DOHH2 (cell line): ENCODE results near the gene FEM1B.

ENCODE experiments used
- H3F3A ChIP-seq: fragments of 200-600 bp; sonication (generic), shearing (Covaris generic); 2 replicates; pipeline ENCODE4 v1.6.0; 2016; ENCODE audit warnings: antibody characterized with exemption, mild to moderate bottlenecking; ENCODE audit not compliant: control insufficient read depth, insufficient read depth
- H3K27ac ChIP-seq: fragments of 200-600 bp; sonication (generic); 2 replicates; pipeline ENCODE4 v1.5.1; 2014; ENCODE audit warnings: low read depth, mild to moderate bottlenecking, low read length, moderate library complexity
- H3K27me3 ChIP-seq: fragments of 200-600 bp; sonication (generic); 2 replicates; pipeline ENCODE4 v1.6.1; 2014; ENCODE audit warnings: mild to moderate bottlenecking, low read length, mixed read lengths; ENCODE audit not compliant: control insufficient read depth
- H3K36me3 ChIP-seq: fragments of 200-600 bp; sonication (generic); 2 replicates; pipeline ENCODE4 v1.6.1; 2014; ENCODE audit warnings: mild to moderate bottlenecking, low read length, moderate library complexity, mixed read lengths; ENCODE audit not compliant: control insufficient read depth
- H3K4me1 ChIP-seq: fragments of 200-600 bp; sonication (generic); 2 replicates; pipeline ENCODE4 v1.6.1; 2014; ENCODE audit warnings: mild to moderate bottlenecking, low read length, mixed read lengths; ENCODE audit not compliant: control insufficient read depth
- H3K4me2 ChIP-seq: fragments of 200-600 bp; sonication (generic); 2 replicates; pipeline ENCODE4 v1.6.0; 2014; ENCODE audit warnings: mild to moderate bottlenecking, low read length, moderate library complexity
- H3K4me3 ChIP-seq: fragments of 200-600 bp; sonication (generic); 2 replicates; pipeline ENCODE4 v1.5.1; 2014; ENCODE audit warnings: mild to moderate bottlenecking, low read length, mixed read lengths
- H3K79me2 ChIP-seq: fragments of 200-600 bp; sonication (generic); 2 replicates; pipeline ENCODE4 v1.6.1; 2014; ENCODE audit warnings: mild to moderate bottlenecking, low read length, mixed read lengths; ENCODE audit not compliant: control insufficient read depth
- H3K9me2 ChIP-seq: fragments of 200-600 bp; sonication (generic); replicated peaks from 2 replicates; pipeline ENCODE4 v1.6.1; 2014; ENCODE audit warnings: mild to moderate bottlenecking, low read length, mixed read lengths; ENCODE audit not compliant: control insufficient read depth
- H3K9me3 ChIP-seq: fragments of 200-600 bp; sonication (generic); 2 replicates; pipeline ENCODE4 v1.6.1; 2014; ENCODE audit warnings: antibody characterized with exemption, low read length, mixed read lengths; ENCODE audit not compliant: control insufficient read depth, insufficient read depth
- H4K20me1 ChIP-seq: fragments of 200-600 bp; sonication (generic); 2 replicates; pipeline ENCODE4 v1.6.0; 2014; ENCODE audit warnings: low read depth, mild to moderate bottlenecking, antibody characterized with exemption, low read length, moderate library complexity; ENCODE audit not compliant: control insufficient read depth, insufficient read depth
- EZH2phosphoT487 ChIP-seq: fragments of 200-600 bp; sonication (generic); IDR thresholded peaks from 2 replicates; pipeline ENCODE4 v1.6.1; 2017; ENCODE audit warnings: borderline replicate concordance, mild to moderate bottlenecking, antibody characterized with exemption, low read length, moderate library complexity, mixed read lengths
- TF ChIP-seq, protein P1 (sequence below): fragments of 200-600 bp; sonication (generic); IDR thresholded peaks from one replicate; pipeline ENCODE4 v1.5.1; 2014; ENCODE audit warnings: antibody characterized with exemption, mild to moderate bottlenecking, low read depth, low read length; ENCODE audit not compliant: poor library complexity, severe bottlenecking

Gene FEM1B

DNA sequence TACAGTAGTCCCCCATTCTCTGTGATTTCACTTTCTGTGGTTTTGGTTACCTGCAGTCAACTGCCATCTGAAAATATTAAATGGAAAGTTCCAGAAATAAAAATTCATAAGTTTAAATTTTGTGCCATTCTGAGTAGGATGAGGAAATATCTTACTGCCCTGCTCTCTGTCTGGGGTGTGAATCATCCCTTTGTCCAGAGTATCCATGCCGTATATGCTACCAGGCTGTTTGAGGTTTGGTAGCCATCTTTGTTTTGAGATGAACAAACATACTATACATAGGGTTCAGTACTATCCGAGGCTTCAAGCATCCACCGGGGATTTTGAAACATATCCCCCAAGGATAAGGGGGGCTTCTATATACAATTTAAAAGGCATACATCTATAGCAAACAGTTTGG, 16.3 kb upstream of the FEM1B start:
- no peak for TF ChIP-seq EZH2phosphoT487
- TF ChIP-seq, protein P1, sequence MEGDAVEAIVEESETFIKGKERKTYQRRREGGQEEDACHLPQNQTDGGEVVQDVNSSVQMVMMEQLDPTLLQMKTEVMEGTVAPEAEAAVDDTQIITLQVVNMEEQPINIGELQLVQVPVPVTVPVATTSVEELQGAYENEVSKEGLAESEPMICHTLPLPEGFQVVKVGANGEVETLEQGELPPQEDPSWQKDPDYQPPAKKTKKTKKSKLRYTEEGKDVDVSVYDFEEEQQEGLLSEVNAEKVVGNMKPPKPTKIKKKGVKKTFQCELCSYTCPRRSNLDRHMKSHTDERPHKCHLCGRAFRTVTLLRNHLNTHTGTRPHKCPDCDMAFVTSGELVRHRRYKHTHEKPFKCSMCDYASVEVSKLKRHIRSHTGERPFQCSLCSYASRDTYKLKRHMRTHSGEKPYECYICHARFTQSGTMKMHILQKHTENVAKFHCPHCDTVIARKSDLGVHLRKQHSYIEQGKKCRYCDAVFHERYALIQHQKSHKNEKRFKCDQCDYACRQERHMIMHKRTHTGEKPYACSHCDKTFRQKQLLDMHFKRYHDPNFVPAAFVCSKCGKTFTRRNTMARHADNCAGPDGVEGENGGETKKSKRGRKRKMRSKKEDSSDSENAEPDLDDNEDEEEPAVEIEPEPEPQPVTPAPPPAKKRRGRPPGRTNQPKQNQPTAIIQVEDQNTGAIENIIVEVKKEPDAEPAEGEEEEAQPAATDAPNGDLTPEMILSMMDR, result no peak
- H3K9me3 ChIP-seq, result no peaks in the 10 kb centered on the region

DNA sequence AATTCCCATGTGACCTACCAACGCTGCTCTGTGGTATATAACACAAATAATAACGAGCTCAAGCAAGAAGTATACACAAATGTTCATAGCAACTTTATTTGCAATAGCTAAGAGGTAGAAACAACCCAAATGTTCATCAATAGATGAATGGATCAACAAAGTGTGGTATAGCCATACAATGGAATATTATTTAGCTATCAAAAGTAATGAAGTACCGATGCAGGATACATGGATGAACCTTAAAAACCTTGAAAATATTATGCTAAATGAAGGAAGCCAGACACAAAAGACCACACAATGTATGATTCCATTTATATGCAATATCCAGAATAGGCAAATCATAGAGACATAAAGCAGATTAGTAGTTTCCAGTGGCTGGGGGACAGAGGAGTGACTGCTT, 15.6 kb upstream of the FEM1B start:
- Histone ChIP-seq H3K4me2 (no peak overlapping the region), H3K4me3 (no peak overlapping the region), H3K36me3 (no peaks in the 10 kb centered on the region), H3K4me1 (peaks cover 8% of the 10 kb centered on the region; the same call in 1 of the 2 replicates), H3K9me2 (no peaks in the 10 kb centered on the region), H3K9me3 (no peaks in the 10 kb centered on the region), H3K27ac (no peak overlapping the region), H4K20me1 (no peaks in the 10 kb centered on the region), H3F3A (peaks cover 4% of the 10 kb centered on the region; the same call in 1 of the 2 replicates), H3K27me3 (peaks cover 28% of the 10 kb centered on the region), H3K79me2 (no peaks in the 10 kb centered on the region)
- TF ChIP-seq, protein P1, result no peak
- no peak for TF ChIP-seq EZH2phosphoT487

More for the DNA sequence above, 16.3 kb upstream of the FEM1B start:
- Histone ChIP-seq H4K20me1 (no peaks in the 10 kb centered on the region), H3K9me2 (no peaks in the 10 kb centered on the region), H3K4me1 (peaks cover 10% of the 10 kb centered on the region; the same call in 1 of the 2 replicates), H3K36me3 (no peaks in the 10 kb centered on the region), H3K27ac (no peak overlapping the region), H3K4me3 (no peak overlapping the region), H3K27me3 (peaks cover 36% of the 10 kb centered on the region), H3K79me2 (no peaks in the 10 kb centered on the region), H3F3A (peaks cover 4% of the 10 kb centered on the region; the same call in 1 of the 2 replicates), H3K4me2 (no peak overlapping the region)

DNA sequence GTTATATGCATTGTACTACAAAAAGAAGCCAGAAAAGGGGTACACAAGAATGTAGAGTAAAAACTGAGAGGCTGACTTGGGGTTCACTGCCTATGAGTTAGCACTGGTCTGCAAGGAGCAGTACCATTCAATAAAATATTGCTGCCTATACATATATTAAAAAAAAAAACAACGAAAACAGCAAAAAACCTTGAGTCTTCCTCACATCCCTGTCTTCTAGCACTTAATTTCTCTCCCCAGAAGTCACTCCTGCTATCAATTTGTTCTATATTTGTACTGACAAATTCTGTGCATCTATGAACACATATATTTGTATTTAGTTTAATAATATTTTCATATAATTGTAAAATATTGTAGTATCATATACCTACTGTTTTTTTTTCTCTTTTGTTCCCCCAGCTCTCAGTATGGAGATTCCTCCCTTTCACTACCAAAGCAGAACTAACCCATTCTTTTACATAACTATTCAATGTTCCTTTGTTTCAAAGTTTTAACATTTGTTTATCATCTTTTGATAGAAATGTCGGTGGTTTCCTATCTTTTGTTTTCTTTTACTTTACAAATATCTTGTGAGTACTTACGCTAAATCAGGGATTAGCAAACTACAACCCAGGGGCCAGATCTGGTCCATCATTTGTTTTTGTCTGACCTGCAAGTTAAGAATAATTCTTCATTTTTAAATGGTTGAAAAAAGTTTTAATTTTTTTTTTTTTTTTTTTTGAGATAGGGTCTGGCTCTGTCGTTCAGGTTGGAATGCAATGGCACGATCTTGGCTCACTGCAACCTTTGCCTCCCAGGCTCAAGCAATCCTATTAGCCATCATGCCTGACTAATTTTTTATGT, 14.8 kb upstream of the FEM1B start:
- H3K9me2 ChIP-seq, result no peaks in the 10 kb centered on the region
- H3K27me3 ChIP-seq, result peaks cover 30% of the 10 kb centered on the region
- H3K4me1 ChIP-seq, result 0 out of 2 replicates have a peak, but pooled peaks cover 2% of the 10 kb centered on the region
- no peak overlapping the region for H3K4me3 ChIP-seq
- H3K27ac ChIP-seq, result no peak overlapping the region
- H4K20me1 ChIP-seq, result no peaks in the 10 kb centered on the region
- no peaks in the 10 kb centered on the region for H3K9me3 ChIP-seq
- peaks cover 4% of the 10 kb centered on the region; the same call in 1 of the 2 replicates for H3F3A ChIP-seq
- no peaks in the 10 kb centered on the region for H3K79me2 ChIP-seq
- TF ChIP-seq EZH2phosphoT487, result no peak
- TF ChIP-seq, protein P1, result no peak
- no peaks in the 10 kb centered on the region for H3K36me3 ChIP-seq
- no peak overlapping the region for H3K4me2 ChIP-seq
